ENCODE data around the gene PAQR9. TPM values are rescaled to one million over a fixed set of nuclear protein-coding genes. Genes with fewer than 3 reads are reported as not detected.

PAQR9 gene
- total and polyA plus RNA-seq, 9 donors = 0.05 to 0.23 (median 0.08) TPM; not detected in 6

DNA sequence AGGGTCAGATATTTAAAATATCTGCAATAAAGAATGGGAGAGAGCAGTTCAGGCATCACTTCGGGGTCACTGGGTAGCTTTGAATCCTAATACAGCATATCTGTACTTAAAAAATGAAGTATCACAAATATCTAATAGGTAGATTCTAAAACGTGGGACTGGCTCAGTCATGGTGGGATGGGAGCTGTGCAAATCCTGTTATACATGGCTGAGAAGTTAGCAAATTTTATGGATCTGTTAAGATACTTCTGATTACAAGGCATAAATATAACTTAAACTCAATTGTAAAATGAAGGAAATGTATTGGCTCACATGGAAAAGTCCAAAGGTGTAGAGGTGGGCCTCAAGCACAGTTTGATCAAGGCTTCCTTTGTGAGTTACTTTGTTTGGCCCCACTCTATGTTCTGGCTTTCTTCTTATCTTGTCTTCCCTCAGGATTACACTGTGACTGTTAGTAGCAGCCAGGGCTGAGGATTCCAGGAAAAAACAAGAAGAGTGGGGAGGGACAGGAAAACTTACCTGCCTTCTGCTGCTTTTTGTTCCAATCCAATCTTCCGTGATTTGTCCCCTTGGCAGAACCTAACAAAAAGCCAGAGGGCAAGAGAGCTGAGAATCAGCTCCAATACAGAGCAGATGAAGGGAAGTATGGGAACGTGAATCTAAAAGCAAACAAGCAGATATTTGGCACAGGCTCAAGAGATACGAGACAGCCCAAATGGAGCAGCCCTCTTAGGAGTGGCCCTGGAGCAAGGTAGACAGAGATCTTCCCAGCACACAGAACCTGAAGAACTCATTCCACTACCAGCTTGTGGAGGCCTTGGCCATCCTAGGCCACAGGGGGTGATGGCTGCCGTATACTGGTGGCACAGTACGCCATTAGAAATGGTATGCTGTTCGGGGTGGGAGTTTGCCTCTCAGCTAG lies 10.9 kb downstream of the PAQR9 start:
- Histone ChIP-seq H3K4me1 (ENCODE audit: control insufficient read depth, insufficient read depth, low read length) (no peaks in the 10 kb centered on the region), H3K27me3 (ENCODE audit: control insufficient read depth, insufficient read depth, low read length) (peaks cover 12% of the 10 kb centered on the region), H3K27ac (ENCODE audit: low read length) (no peak overlapping the region), H3K4me3 (ENCODE audit: low read length) (no peak overlapping the region), H3K9me3 (replicated peaks; ENCODE audit: control insufficient read depth, low read depth, low read length) (no peaks in the 10 kb centered on the region), H3K36me3 (ENCODE audit: control insufficient read depth, insufficient read depth, low read length) (no peaks in the 10 kb centered on the region)
- DNase-seq = no peak
- 45% methylated on average over 3 of the region's 8 CpGs for WGBS (ENCODE audit: insufficient coverage)

- peaks cover 19% of the 10 kb centered on the region for H3K27me3 ChIP-seq (ENCODE audit: control insufficient read depth, insufficient read depth, low read length)
- no peaks in the 10 kb centered on the region for H3K36me3 ChIP-seq (ENCODE audit: control insufficient read depth, insufficient read depth, low read length)
- WGBS (ENCODE audit: insufficient coverage) = 87% methylated on average over 2 of the region's 2 CpGs
- DNase-seq = no peak
- H3K27ac ChIP-seq (ENCODE audit: low read length) = no peak overlapping the region
- H3K4me3 ChIP-seq (ENCODE audit: low read length) = no peak overlapping the region
- no peaks in the 10 kb centered on the region for H3K9me3 ChIP-seq (replicated peaks; ENCODE audit: control insufficient read depth, low read depth, low read length)
- no peaks in the 10 kb centered on the region for H3K4me1 ChIP-seq (ENCODE audit: control insufficient read depth, insufficient read depth, low read length)
These were observed 11.7 kb downstream of the PAQR9 start for GRCh38 chr3:142951794-142952193.

DNA sequence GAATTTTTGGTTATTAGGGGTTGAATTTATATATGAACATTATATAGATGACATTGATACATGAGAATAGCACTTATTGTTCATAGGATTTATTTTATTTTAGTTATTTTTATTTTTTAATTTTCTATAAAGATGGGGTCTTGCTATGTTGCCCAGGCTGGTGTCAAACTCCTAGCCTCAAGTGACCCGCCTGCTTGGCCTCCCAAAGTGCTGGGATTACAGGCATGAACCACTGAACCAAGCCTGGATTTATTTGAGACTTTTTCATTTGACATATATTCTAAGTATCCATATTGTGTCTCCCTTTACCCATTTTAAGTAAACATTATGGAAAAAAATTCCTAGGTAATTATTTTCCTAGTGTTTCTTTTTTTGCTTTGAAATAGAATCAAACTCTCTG lies 12.5 kb downstream of the PAQR9 start:
- H3K36me3 ChIP-seq (ENCODE audit: control insufficient read depth, insufficient read depth, low read length) = no peaks in the 10 kb centered on the region
- no peak for DNase-seq
- H3K27ac ChIP-seq (ENCODE audit: low read length) = no peak overlapping the region
- no peak overlapping the region for H3K4me3 ChIP-seq (ENCODE audit: low read length)
- peaks cover 22% of the 10 kb centered on the region for H3K27me3 ChIP-seq (ENCODE audit: control insufficient read depth, insufficient read depth, low read length)
- no CpG with 5 or more reads among the region's 1 CpG for WGBS (ENCODE audit: insufficient coverage)
- no peaks in the 10 kb centered on the region for H3K9me3 ChIP-seq (replicated peaks; ENCODE audit: control insufficient read depth, low read depth, low read length)
- H3K4me1 ChIP-seq (ENCODE audit: control insufficient read depth, insufficient read depth, low read length) = no peaks in the 10 kb centered on the region

GRCh38 chr3:142947799-142948575 lies 15.5 kb downstream of the PAQR9 start:
- 67% methylated on average over 7 of the region's 13 CpGs for WGBS (ENCODE audit: insufficient coverage)
- H3K36me3 ChIP-seq (ENCODE audit: control insufficient read depth, insufficient read depth, low read length) = no peaks in the 10 kb centered on the region
- H3K4me1 ChIP-seq (ENCODE audit: control insufficient read depth, insufficient read depth, low read length) = no peaks in the 10 kb centered on the region
- H3K27ac ChIP-seq (ENCODE audit: low read length) = no peak overlapping the region
- peaks cover 30% of the 10 kb centered on the region for H3K27me3 ChIP-seq (ENCODE audit: control insufficient read depth, insufficient read depth, low read length)
- H3K9me3 ChIP-seq (replicated peaks; ENCODE audit: control insufficient read depth, low read depth, low read length) = no peaks in the 10 kb centered on the region
- DNase-seq = no peak
- no peak overlapping the region for H3K4me3 ChIP-seq (ENCODE audit: low read length)

DNA sequence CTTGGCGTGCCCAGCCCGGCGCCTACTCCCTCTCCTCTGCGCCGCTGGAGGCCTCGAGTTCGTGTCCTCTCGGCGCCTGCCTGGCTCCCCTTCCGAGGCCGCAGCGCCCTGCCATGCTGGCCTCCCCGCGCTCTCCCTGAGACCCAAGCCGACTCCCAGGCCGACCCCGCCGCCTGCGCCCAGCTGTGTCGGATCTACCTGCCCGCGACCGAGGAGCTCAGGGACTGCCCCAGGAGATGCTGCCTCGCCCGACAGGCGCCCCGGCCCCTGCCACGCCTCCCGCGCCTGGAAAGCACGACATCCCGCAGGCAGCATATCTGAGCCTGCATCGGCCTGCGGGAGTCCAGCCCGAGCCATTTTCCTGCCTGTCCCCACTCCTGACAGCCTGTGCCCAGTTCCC lies 16.1 kb downstream of the PAQR9 start:
- Histone ChIP-seq H3K9me3 (replicated peaks; ENCODE audit: control insufficient read depth, low read depth, low read length) (no peaks in the 10 kb centered on the region), H3K36me3 (ENCODE audit: control insufficient read depth, insufficient read depth, low read length) (no peaks in the 10 kb centered on the region), H3K4me1 (ENCODE audit: control insufficient read depth, insufficient read depth, low read length) (no peaks in the 10 kb centered on the region), H3K27ac (ENCODE audit: low read length) (no peak overlapping the region), H3K27me3 (ENCODE audit: control insufficient read depth, insufficient read depth, low read length) (peaks cover 30% of the 10 kb centered on the region), H3K4me3 (ENCODE audit: low read length) (no peak overlapping the region)
- 25% methylated on average over 32 of the region's 35 CpGs for WGBS (ENCODE audit: insufficient coverage)
- DNase-seq = no peak

- DNase-seq = no peak
- H3K27ac ChIP-seq (ENCODE audit: low read length) = no peak overlapping the region
- no peak overlapping the region for H3K4me3 ChIP-seq (ENCODE audit: low read length)
- H3K27me3 ChIP-seq (ENCODE audit: control insufficient read depth, insufficient read depth, low read length) = peaks cover 27% of the 10 kb centered on the region
- no peaks in the 10 kb centered on the region for H3K9me3 ChIP-seq (replicated peaks; ENCODE audit: control insufficient read depth, low read depth, low read length)
- H3K4me1 ChIP-seq (ENCODE audit: control insufficient read depth, insufficient read depth, low read length) = no peaks in the 10 kb centered on the region
- H3K36me3 ChIP-seq (ENCODE audit: control insufficient read depth, insufficient read depth, low read length) = no peaks in the 10 kb centered on the region
- 52% methylated on average over 3 of the region's 8 CpGs for WGBS (ENCODE audit: insufficient coverage)
These were observed 16.6 kb downstream of the PAQR9 start for GRCh38 chr3:142946861-142947260.

DNA sequence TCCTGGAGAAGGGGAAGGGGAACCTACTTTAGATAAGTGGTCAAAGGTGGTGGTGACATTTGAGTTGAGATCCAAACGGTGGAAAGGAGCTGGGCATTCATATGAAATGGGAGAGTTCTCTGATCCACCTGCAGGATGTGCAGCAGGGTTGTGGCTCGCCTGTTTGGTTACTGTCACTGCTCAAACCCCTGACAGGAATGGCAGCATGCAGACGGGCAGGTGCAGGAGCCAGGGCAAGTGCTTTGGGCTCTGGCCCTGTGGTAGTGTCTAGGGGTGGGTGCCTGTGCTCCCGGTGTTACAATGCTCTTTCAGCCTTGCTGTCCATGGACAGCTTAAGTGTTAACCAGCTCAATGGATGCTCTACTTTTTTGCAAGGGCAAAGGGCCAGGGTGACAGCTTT lies 18.5 kb downstream of the PAQR9 start:
- 72% methylated on average over 4 of the region's 4 CpGs for WGBS (ENCODE audit: insufficient coverage)

DNA sequence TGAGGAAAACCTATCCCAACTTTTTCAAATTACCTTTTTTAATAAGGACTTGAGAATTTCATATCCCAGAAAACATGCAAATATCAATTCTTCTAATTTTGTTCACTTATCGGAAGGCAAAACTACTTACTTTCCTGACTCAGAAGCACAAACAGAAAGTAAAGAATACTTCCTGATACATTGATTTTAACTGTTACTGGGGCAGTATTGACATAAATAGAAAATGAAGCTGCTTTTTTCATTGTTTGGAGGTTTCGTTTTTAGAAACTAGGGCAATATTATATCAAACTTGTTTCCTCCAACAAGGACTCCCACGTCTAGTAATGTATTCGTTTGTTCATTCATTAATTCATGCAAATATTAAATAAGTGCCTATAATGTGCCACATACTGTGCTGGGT lies 19.1 kb downstream of the PAQR9 start:
- DNase-seq = no peak
- Histone ChIP-seq H3K27me3 (ENCODE audit: control insufficient read depth, insufficient read depth, low read length) (peaks cover 27% of the 10 kb centered on the region), H3K4me3 (ENCODE audit: low read length) (no peak overlapping the region), H3K27ac (ENCODE audit: low read length) (no peak overlapping the region), H3K4me1 (ENCODE audit: control insufficient read depth, insufficient read depth, low read length) (no peaks in the 10 kb centered on the region), H3K36me3 (ENCODE audit: control insufficient read depth, insufficient read depth, low read length) (no peaks in the 10 kb centered on the region), H3K9me3 (replicated peaks; ENCODE audit: control insufficient read depth, low read depth, low read length) (no peaks in the 10 kb centered on the region)
- no CpG with 5 or more reads among the region's 4 CpGs for WGBS (ENCODE audit: insufficient coverage)

More for the DNA sequence above, 18.5 kb downstream of the PAQR9 start:
- DNase-seq = no peak
- Histone ChIP-seq H3K27ac (ENCODE audit: low read length) (no peak overlapping the region), H3K27me3 (ENCODE audit: control insufficient read depth, insufficient read depth, low read length) (peaks cover 27% of the 10 kb centered on the region), H3K9me3 (replicated peaks; ENCODE audit: control insufficient read depth, low read depth, low read length) (no peaks in the 10 kb centered on the region), H3K4me1 (ENCODE audit: control insufficient read depth, insufficient read depth, low read length) (no peaks in the 10 kb centered on the region), H3K4me3 (ENCODE audit: low read length) (no peak overlapping the region), H3K36me3 (ENCODE audit: control insufficient read depth, insufficient read depth, low read length) (no peaks in the 10 kb centered on the region)

DNA sequence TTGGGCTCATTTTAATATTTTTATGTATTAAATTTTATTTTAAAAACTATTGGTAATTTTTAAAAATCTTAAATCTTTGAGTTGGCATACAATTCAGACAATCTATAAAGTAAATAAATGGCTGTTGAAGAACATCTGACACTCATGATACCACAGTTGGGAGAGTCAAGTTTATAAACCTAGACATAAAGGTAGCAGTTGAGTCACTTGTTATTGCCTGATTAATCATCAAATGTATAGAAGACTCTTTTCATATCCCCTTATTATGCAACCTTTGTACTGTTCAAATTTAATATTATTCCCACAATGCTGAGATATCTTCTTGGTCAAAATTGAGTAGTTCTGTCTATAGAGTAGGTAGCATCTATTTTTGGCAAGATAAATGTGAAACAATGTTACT lies 19.6 kb downstream of the PAQR9 start:
- H3K27me3 ChIP-seq (ENCODE audit: control insufficient read depth, insufficient read depth, low read length) = peaks cover 27% of the 10 kb centered on the region
- no peak overlapping the region for H3K4me3 ChIP-seq (ENCODE audit: low read length)
- no peak overlapping the region for H3K27ac ChIP-seq (ENCODE audit: low read length)
- H3K36me3 ChIP-seq (ENCODE audit: control insufficient read depth, insufficient read depth, low read length) = no peaks in the 10 kb centered on the region
- no peaks in the 10 kb centered on the region for H3K4me1 ChIP-seq (ENCODE audit: control insufficient read depth, insufficient read depth, low read length)
- DNase-seq = no peak
- no peaks in the 10 kb centered on the region for H3K9me3 ChIP-seq (replicated peaks; ENCODE audit: control insufficient read depth, low read depth, low read length)

GRCh38 chr3:142943349-142943748 lies 20.1 kb downstream of the PAQR9 start:
- no peaks in the 10 kb centered on the region for H3K9me3 ChIP-seq (replicated peaks; ENCODE audit: control insufficient read depth, low read depth, low read length)
- no peaks in the 10 kb centered on the region for H3K4me1 ChIP-seq (ENCODE audit: control insufficient read depth, insufficient read depth, low read length)
- no peak overlapping the region for H3K4me3 ChIP-seq (ENCODE audit: low read length)
- peaks cover 29% of the 10 kb centered on the region for H3K27me3 ChIP-seq (ENCODE audit: control insufficient read depth, insufficient read depth, low read length)
- no peaks in the 10 kb centered on the region for H3K36me3 ChIP-seq (ENCODE audit: control insufficient read depth, insufficient read depth, low read length)
- DNase-seq = no peak
- no peak overlapping the region for H3K27ac ChIP-seq (ENCODE audit: low read length)
- WGBS (ENCODE audit: insufficient coverage) = 60% methylated on average over 1 of the region's 1 CpG
